ENCODE measurements around the gene PLCH1. TPM values are rescaled to one million over a fixed set of nuclear protein-coding genes. Genes with fewer than 3 reads are reported as not detected.

Gene PLCH1
- total and polyA plus RNA-seq, 2 of the 8 experiments (the other 6 are each of a cell fraction or from before 2014, with no cell fraction given) = 5.8 to 17.2 TPM

DNA sequence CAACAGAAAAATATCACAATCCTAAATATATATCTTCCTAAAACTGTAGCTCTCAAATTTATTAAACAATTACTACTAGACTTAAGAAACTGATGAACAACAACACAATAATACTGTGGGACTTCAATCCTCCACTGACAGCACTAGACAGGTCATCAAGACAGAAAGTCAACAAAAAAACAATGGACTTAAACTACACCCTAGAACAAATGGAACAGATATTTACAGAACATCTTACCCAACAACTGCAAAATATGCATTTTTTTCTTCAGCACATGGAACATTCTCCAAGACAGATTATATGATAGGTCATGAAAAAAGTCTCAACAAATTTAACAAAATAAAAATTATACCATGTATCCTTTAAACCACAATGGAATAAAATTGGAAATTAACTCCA is 133.4 kb downstream of the PLCH1 start:
- Histone ChIP-seq H4K5ac (ENCODE audit: insufficient read length, low read depth, low read length) (no peak overlapping the region), H3K79me2 (ENCODE audit: control insufficient read depth in 1 of 2, insufficient read depth in 2 of 2, low read length in 2 of 2) (peaks cover 0 to 12% of the 10 kb centered on the region in 2 experiments; a peak in 1 of 4 replicates), H3K18ac (ENCODE audit: extremely low read depth, low read length) (no peak overlapping the region), H2BK12ac (ENCODE audit: low read depth, low read length) (no peak overlapping the region), H3K9ac (replicated peaks in 1 of 4; ENCODE audit: extremely low read depth in 1 of 4, low read depth in 3 of 4, low read length in 3 of 4) (no peak overlapping the region), H4K91ac (replicated peaks; ENCODE audit: insufficient read length, low read length) (no peak overlapping the region), H2BK120ac (replicated peaks; ENCODE audit: low read depth, low read length) (no peak overlapping the region), H3K4me2 (ENCODE audit: insufficient read depth in 1 of 2, low read depth in 2 of 2, low read length in 2 of 2) (no peak overlapping the region), H3K4me3 (ENCODE audit: extremely low read depth in 1 of 4, insufficient read depth in 2 of 4, low read depth in 3 of 4, low read length in 4 of 4) (no peak overlapping the region), H2BK15ac (ENCODE audit: low read length) (no peak overlapping the region), H3K4ac (replicated peaks; ENCODE audit: insufficient read length, low read depth, low read length) (no peak overlapping the region), H3K27ac (ENCODE audit: low read depth, low read length) (no peak overlapping the region), H2AFZ (ENCODE audit: low read length) (no peak overlapping the region), H3K36me3 (ENCODE audit: control insufficient read depth in 2 of 4, insufficient read depth in 4 of 4, low read length in 3 of 4) (peaks cover 0 to 4% (median under 1%) of the 10 kb centered on the region in 4 experiments; a peak in 2 of 8 replicates), H3K9me3 (ENCODE audit: insufficient read depth in 2 of 2, low read depth in 1 of 2, low read length in 1 of 2) (peaks cover 0 to 10% of the 10 kb centered on the region in 2 experiments; a peak in 2 of 4 replicates), H3K23ac (ENCODE audit: insufficient read length) (no peak overlapping the region), H3K14ac (ENCODE audit: insufficient read length) (no peak overlapping the region), H3K27me3 (replicated peaks in 1 of 4; ENCODE audit: control insufficient read depth in 3 of 4, extremely low read depth in 1 of 4, insufficient read depth in 3 of 4, low read length in 3 of 4) (no peaks in the 10 kb centered on the region; a peak in 1 of 7 replicates), H3K4me1 (replicated peaks in 1 of 4; ENCODE audit: control insufficient read depth in 3 of 4, insufficient read depth in 4 of 4, low read length in 3 of 4) (0 out of 7 replicates have a peak, but pooled peaks cover 0 to 2% (median under 1%) of the 10 kb centered on the region in 4 experiments), H2BK5ac (ENCODE audit: low read depth, low read length) (no peak overlapping the region), H3K79me1 (ENCODE audit: low read depth, low read length) (no peaks in the 10 kb centered on the region), H4K20me1 (replicated peaks in 1 of 2; ENCODE audit: control insufficient read depth in 1 of 2, insufficient read depth in 2 of 2, low read length in 2 of 2) (no peaks in the 10 kb centered on the region), H4K8ac (ENCODE audit: extremely low read depth, insufficient read depth, low read length) (no peak overlapping the region), H2BK20ac (ENCODE audit: low read length) (no peak overlapping the region), H3K56ac (replicated peaks; ENCODE audit: insufficient read length, low read depth, low read length) (no peak overlapping the region), H3K23me2 (ENCODE audit: low read depth, low read length) (no peaks in the 10 kb centered on the region), H2AK5ac (ENCODE audit: low read depth, low read length) (no peak overlapping the region)
- no peak for FAIRE-seq
- DNase-seq (ENCODE audit: low read depth in 1 of 2, low spot score in 2 of 2) = no peak
- ChIA-PET POLR2A (ENCODE audit: partially characterized antibody) (no interaction called here), CTCF (ENCODE audit: partially characterized antibody) (interaction anchor here (1.3 kb wide), 1 partner anchor 15 kb away, joined by 3 read pairs; no protein-coding TSS in a partner anchor)
- TF ChIP-seq TAF1 (IDR thresholded peaks at IDR 0.05; ENCODE audit: low read depth, low read length) (no peak), YY1 (IDR thresholded peaks at IDR 0.05; ENCODE audit: low read depth, low read length) (no peak), MAFK (IDR thresholded peaks at IDR 0.05; ENCODE audit: low read depth, low read length) (no peak), BACH1 (IDR thresholded peaks at IDR 0.05; ENCODE audit: low read length) (no peak), KDM4A (IDR thresholded peaks at IDR 0.05; ENCODE audit: low read depth, low read length, severe bottlenecking) (no peak), NANOG (IDR thresholded peaks at IDR 0.05; ENCODE audit: insufficient read depth, low read depth, low read length, poor library complexity, severe bottlenecking) (no peak), CBX5 (IDR thresholded peaks at IDR 0.05; ENCODE audit: low read depth, low read length) (no peak), SAP30 (IDR thresholded peaks at IDR 0.05; ENCODE audit: insufficient read depth, insufficient replicate concordance, low read length) (no peak), GTF2F1 (IDR thresholded peaks at IDR 0.05; ENCODE audit: borderline replicate concordance, low read depth, low read length) (no peak)
- TF ChIP-seq, protein P1, sequence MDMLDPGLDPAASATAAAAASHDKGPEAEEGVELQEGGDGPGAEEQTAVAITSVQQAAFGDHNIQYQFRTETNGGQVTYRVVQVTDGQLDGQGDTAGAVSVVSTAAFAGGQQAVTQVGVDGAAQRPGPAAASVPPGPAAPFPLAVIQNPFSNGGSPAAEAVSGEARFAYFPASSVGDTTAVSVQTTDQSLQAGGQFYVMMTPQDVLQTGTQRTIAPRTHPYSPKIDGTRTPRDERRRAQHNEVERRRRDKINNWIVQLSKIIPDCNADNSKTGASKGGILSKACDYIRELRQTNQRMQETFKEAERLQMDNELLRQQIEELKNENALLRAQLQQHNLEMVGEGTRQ (IDR thresholded peaks at IDR 0.05; ENCODE audit: low read length) = no peak
- TF ChIP-seq, protein P2, sequence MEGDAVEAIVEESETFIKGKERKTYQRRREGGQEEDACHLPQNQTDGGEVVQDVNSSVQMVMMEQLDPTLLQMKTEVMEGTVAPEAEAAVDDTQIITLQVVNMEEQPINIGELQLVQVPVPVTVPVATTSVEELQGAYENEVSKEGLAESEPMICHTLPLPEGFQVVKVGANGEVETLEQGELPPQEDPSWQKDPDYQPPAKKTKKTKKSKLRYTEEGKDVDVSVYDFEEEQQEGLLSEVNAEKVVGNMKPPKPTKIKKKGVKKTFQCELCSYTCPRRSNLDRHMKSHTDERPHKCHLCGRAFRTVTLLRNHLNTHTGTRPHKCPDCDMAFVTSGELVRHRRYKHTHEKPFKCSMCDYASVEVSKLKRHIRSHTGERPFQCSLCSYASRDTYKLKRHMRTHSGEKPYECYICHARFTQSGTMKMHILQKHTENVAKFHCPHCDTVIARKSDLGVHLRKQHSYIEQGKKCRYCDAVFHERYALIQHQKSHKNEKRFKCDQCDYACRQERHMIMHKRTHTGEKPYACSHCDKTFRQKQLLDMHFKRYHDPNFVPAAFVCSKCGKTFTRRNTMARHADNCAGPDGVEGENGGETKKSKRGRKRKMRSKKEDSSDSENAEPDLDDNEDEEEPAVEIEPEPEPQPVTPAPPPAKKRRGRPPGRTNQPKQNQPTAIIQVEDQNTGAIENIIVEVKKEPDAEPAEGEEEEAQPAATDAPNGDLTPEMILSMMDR (IDR thresholded peaks at IDR 0.05; ENCODE audit: control extremely low read depth in 1 of 3, insufficient read depth in 1 of 3, low read depth in 1 of 3, low read length in 3 of 3) = no peak

Measured in H1 (cell line).